Peyer's patch (tissue), 4 donors: Measurements from ENCODE around the gene NTF3. TPM values are rescaled to one million over a fixed set of nuclear protein-coding genes. Genes with fewer than 3 reads are reported as not detected.

Experiments
- DNase-seq, 3 donors: peaks; one replicate each; pipeline ENCODE4 v3.0.0-alpha.2; 2017 to 2019
- H3K27ac ChIP-seq, 4 donors: fragments of 200-600 bp; sonication (generic); one replicate each; pipeline ENCODE4 v1.5.1; 2016 to 2019
- H3K27me3 ChIP-seq, 2 donors: fragments of 200-600 bp; sonication (generic); one replicate each; pipeline ENCODE4 v1.5.1; 2019
- H3K36me3 ChIP-seq, 3 donors: fragments of 200-600 bp; sonication (generic); one replicate each; pipeline ENCODE4 v1.5.1; 2016 to 2019
- H3K4me1 ChIP-seq, 4 donors: fragments of 200-600 bp; sonication (generic); one replicate each; pipeline ENCODE4 v1.5.1; 2016 to 2019
- H3K4me3 ChIP-seq, 4 donors: fragments of 200-600 bp; sonication (generic); 1 replicate in 3 of 4; 2 replicates in 1 of 4; pipeline ENCODE4 v1.5.1; 2016 to 2019; ENCODE audit warnings: mild to moderate bottlenecking in 1 of 4
- H3K9me3 ChIP-seq, 4 donors: fragments of 200-600 bp; sonication (generic); one replicate each; pipeline ENCODE4 v1.5.1; 2016 to 2019; ENCODE audit warnings: mild to moderate bottlenecking in 1 of 4
- CTCF ChIP-seq, 6 experiments: fragments of 450-650 bp in 4 of 6; fragments of 200-600 bp in 2 of 6; sonication (generic) in 1 of 6; IDR thresholded peaks; one replicate each; pipeline ENCODE4 v1.5.1; 2017 to 2019; ENCODE audit warnings: antibody characterized with exemption in 6 of 6, mild to moderate bottlenecking in 3 of 6, moderate library complexity in 1 of 6
- POLR2A ChIP-seq, 2 donors: fragments of 450-650 bp; IDR thresholded peaks; one replicate each; pipeline ENCODE4 v1.5.1; 2017; ENCODE audit warnings: antibody characterized with exemption in 2 of 2, mild to moderate bottlenecking in 2 of 2, moderate library complexity in 2 of 2
- total RNA-seq, 4 donors: library from RNA; depleted of rRNA; stranded (reverse); fragments of >200 nt; gene quantifications; one replicate each; pipeline ENCODE4 v1.1.0, GENCODE V29; 2016

The NTF3 gene
- total RNA-seq, 4 donors from 2014 or later: 1.4 TPM; not detected in 3

- H3K27me3 ChIP-seq: no peaks in the 10 kb centered on the region
- H3K4me3 ChIP-seq: no peak overlapping the region
- H3K27ac ChIP-seq: no peak overlapping the region
- TF ChIP-seq POLR2A (IDR thresholded peaks at IDR 0.05) (no peak), CTCF (IDR thresholded peaks at IDR 0.05) (no peak)
- no peaks in the 10 kb centered on the region for H3K36me3 ChIP-seq
- H3K4me1 ChIP-seq: no peaks in the 10 kb centered on the region
- no peak for DNase-seq
- H3K9me3 ChIP-seq: no peaks in the 10 kb centered on the region
These were observed 28.5 kb upstream of the NTF3 start for GRCh38 chr12:5403411-5403810.

GRCh38 chr12:5407034-5407856, 24.7 kb upstream of the NTF3 start:
- TF ChIP-seq POLR2A (IDR thresholded peaks at IDR 0.05): no peak
- TF ChIP-seq CTCF (IDR thresholded peaks at IDR 0.05): no peak

GRCh38 chr12:5409619-5410018, 22.3 kb upstream of the NTF3 start:
- no peaks in the 10 kb centered on the region for H3K9me3 ChIP-seq
- H3K27ac ChIP-seq: peak overlapping the region in 1 of 4 donors; percentile 40
- no peaks in the 10 kb centered on the region for H3K36me3 ChIP-seq
- DNase-seq: no peak
- no peak overlapping the region for H3K4me3 ChIP-seq
- no peak for TF ChIP-seq POLR2A (IDR thresholded peaks at IDR 0.05)
- no peak for TF ChIP-seq CTCF (IDR thresholded peaks at IDR 0.05)
- H3K27me3 ChIP-seq: no peaks in the 10 kb centered on the region
- H3K4me1 ChIP-seq: no peaks in the 10 kb centered on the region

More at GRCh38 chr12:5407034-5407856, 24.7 kb upstream of the NTF3 start:
- Histone ChIP-seq H3K27me3 (no peaks in the 10 kb centered on the region), H3K4me1 (no peaks in the 10 kb centered on the region), H3K4me3 (no peak overlapping the region), H3K9me3 (no peaks in the 10 kb centered on the region), H3K27ac (no peak overlapping the region), H3K36me3 (no peaks in the 10 kb centered on the region)
- DNase-seq: no peak

- H3K4me3 ChIP-seq: no peak overlapping the region
These were observed 15.3 kb upstream of the NTF3 start for GRCh38 chr12:5416571-5416970.

GRCh38 chr12:5417500-5417899, 14.4 kb upstream of the NTF3 start:
- DNase-seq: no peak
- TF ChIP-seq POLR2A (IDR thresholded peaks at IDR 0.05) (no peak), CTCF (IDR thresholded peaks at IDR 0.05) (no peak)
- Histone ChIP-seq H3K36me3 (no peaks in the 10 kb centered on the region), H3K4me3 (no peak overlapping the region), H3K27me3 (no peaks in the 10 kb centered on the region), H3K9me3 (no peaks in the 10 kb centered on the region), H3K4me1 (no peaks in the 10 kb centered on the region), H3K27ac (no peak overlapping the region)

More at GRCh38 chr12:5416571-5416970, 15.3 kb upstream of the NTF3 start:
- H3K9me3 ChIP-seq: no peaks in the 10 kb centered on the region
- no peak for DNase-seq
- no peak for TF ChIP-seq POLR2A (IDR thresholded peaks at IDR 0.05)
- no peak for TF ChIP-seq CTCF (IDR thresholded peaks at IDR 0.05)
- H3K36me3 ChIP-seq: no peaks in the 10 kb centered on the region
- H3K4me1 ChIP-seq: no peaks in the 10 kb centered on the region
- H3K27me3 ChIP-seq: no peaks in the 10 kb centered on the region
- H3K27ac ChIP-seq: no peak overlapping the region
